HG02938 (cell line): ENCODE results near the gene RTBDN.

Experiments used
- ATAC-seq: cut with Tn5 transposase; IDR thresholded peaks from one replicate; pipeline ENCODE4 v1.9.1; 2021; ENCODE audit warnings: mild to moderate bottlenecking, moderate library complexity; ENCODE audit not compliant: unreplicated experiment

RTBDN gene

GRCh38 chr19:12834566-12834943, at the start of gene RTBDN:
TSS of gene RTBDN (minus strand) at chr19:12834579. CDS start at chr19:12829979, 4,600 bp downstream.
- ATAC-seq = no peak

DNA sequence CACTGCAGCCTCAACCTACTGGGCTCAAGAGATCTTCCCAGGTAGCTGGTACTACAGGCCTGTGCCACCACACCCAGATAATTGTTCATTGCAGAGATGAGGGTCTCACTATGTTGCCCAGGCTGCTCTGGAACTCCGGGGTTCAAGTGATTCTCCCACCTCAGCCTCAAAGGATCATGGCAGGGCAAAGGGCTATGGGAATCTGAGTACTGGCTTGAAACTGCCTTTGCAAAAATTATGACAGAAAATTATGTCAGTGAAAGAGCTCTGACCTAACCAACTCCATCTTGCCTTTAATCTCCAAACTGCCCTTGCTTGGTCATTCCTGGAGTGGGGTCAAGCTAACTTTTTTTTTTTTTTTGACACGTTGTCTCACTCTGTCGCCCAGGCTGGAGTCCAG, 48.2 kb upstream of the RTBDN start:
- no peak for ATAC-seq

GRCh38 chr19:12881172-12881808, 46.9 kb upstream of the RTBDN start, which contains the start of gene DNASE2:
TSS of gene DNASE2 (minus strand) at chr19:12881449. CDS start at chr19:12881375, 74 bp downstream.
- ATAC-seq = peak; percentile 63

DNA sequence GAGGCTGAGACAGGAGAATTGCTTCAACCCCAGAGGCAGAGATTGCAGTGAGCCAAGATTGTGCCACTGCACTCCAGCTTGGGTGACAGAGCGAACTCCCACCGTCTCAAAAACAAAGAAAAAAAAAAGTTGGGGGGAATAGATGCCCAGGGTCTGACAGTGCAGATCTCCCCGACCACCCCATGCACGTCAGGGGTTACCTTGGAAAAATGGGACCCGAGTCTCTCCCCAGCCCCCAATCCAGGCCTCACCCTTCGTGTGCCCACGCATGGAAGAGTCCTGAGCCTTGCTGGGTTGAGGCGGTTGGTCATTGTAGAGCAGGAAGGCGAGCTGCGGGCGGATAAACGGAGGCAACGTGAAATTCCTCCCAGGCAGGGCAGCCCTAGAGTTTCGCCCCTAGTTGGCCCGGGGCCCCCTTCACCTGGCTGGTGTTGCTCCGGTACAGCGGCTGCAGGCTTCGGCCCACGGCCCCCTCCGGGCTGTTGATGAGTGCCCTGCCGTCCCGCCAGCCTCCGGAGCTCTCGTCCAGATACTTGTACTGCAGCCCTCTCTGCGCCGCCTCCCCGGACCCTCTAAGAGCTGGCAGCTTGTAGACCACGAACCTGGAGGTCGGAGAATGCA, 46.3 kb upstream of the RTBDN start:
- peak; percentile 17 for ATAC-seq

DNA sequence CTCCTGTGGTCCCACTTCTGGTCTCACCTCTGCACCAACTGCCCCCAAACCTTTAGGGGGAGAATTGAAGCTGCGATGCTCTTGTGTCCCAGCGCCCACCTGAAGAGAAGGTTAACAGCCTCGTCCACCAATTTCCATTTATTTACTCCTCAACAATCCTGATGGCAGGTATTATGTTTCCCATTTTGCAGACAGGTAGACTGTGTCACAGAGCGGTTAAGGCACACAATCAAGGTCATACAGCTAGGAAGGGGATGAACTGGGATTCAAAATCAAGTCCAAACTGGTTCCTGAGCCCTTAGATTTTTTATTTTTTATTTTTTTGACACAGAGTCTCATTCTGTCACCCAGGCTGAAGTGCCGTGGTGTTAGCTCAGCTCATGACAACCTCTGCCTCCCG, 40.7 kb upstream of the RTBDN start:
- ATAC-seq = no peak

GRCh38 chr19:12873891-12874745, 39.7 kb upstream of the RTBDN start:
- no peak for ATAC-seq

DNA sequence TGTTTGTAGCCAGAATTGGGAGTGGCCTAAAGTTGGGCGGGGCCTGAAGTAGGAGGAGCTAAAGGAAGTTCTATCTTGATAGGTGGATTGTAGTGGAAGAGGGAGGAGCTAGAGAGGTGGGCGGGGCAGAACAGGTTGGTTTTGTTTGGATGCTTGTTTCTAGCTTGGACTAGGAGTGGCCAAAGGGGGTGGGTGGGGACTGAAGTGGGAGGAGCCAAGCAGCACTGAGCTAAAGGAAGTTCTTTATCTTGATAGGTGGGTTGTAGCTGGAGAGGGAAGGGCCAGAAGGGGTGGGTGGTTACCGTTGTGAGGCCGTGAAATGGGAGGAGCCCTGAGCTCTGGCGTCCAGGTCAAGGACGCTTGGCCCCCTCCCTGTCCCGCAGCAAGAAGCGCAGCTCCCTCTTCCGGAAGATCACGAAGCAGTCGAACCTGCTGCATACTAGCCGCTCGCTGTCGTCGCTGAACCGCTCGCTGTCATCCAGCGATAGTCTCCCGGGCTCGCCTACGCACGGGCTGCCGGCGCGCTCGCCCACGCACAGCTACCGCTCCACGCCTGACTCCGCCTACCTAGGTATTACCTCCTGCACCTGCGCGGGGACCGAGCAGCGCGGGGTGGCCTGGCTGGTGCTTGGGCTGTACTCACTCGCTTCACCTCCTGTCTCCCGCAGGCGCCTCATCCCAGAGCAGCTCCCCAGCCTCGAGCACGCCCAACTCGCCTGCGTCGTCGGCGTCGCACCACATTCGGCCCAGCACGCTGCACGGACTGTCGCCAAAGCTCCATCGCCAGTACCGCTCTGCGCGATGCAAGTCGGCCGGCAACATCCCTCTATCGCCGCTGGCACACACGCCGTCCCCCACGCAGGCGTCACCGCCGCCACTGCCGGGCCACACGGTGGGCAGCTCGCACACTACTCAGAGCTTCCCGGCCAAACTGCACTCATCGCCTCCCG, 38.8 kb upstream of the RTBDN start:
- ATAC-seq = no peak

DNA sequence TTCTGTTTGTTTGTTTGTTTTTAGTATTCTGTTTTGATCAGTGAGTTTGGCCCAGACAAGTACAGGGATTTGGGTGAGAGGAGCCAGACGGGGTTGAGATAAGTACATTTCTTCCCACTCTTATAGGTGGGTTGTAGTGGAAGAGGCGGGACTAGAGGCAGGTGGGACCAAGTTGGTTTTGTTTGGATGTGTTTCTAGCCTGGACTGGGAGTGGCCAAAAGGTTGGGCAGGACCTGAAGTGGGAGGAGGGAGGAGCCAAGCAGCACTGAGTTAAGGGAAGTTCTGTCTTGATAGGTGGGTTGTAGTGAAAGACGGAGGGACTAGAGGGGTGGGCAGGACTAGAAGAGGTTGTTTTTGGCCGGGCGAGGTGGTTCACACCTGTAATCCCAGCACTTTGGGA, 37.9 kb upstream of the RTBDN start:
- no peak for ATAC-seq

GRCh38 chr19:12871681-12872080, 37.3 kb upstream of the RTBDN start:
- no peak for ATAC-seq

GRCh38 chr19:12868540-12869112, 34.2 kb upstream of the RTBDN start:
- no peak for ATAC-seq

- ATAC-seq = no peak
Observed at GRCh38 chr19:12867120-12868099, 33.0 kb upstream of the RTBDN start.

GRCh38 chr19:12866416-12867119, 32.2 kb upstream of the RTBDN start:
- no peak for ATAC-seq

DNA sequence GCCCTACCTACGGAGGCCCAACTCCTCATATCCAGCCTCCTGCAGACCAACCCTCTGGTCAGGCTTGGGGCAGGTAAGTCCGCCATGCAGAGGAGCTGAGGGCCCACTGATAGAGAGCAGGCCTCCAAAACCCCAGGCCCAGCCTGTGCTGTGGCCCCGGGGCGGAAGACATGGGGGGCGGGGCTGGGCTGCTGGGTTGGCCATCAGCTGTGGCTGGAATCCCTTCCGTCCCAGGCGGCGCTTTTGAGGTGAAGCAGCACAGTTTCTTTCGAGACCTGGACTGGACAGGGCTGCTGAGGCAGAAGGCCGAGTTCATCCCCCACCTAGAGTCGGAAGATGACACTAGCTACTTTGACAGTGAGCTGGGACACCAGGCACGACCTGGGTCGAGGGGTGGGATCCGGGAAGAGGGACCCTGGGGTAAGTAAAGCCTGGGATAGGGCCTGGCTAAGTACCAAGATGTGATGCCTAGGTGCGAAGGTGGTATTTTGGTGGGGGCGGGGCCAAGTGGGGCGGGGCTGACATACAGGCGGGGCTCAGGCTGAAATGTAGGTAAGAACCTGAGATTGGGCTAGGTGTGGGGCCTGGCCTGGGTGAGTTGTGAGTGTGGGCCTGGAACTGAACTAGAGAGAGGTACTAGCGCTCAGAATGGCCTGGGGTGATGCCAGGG, 31.5 kb upstream of the RTBDN start:
- no peak for ATAC-seq

GRCh38 chr19:12864721-12865715, 30.6 kb upstream of the RTBDN start:
- ATAC-seq = no peak

GRCh38 chr19:12864143-12864542, 29.8 kb upstream of the RTBDN start:
- no peak for ATAC-seq

DNA sequence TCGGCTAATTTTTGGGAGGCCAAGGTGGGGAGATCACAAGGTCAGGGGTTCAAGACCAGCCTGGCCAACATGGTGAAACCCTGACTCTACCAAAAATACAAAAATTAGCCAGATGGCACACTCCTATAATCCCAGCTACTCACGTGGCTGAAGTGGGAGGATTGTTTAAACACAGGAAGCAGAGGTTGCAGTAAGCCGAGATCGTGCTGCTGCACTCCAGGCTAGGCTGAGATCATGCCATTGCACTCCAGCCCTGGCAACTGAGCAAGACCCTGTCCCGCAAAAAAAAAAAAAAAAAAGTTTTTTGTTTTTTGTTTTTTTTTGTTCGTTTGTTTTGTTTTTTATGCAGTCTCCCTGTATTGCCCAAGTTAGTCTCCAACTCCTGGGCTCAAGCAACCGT, 25.2 kb upstream of the RTBDN start:
- ATAC-seq = no peak
